HFFc6 (cell line): ENCODE data around the gene PKN1. TPM values are rescaled to one million over a fixed set of nuclear protein-coding genes. Genes with fewer than 3 reads are reported as not detected.

ENCODE experiments used
- DNase-seq: peaks from one replicate; pipeline ENCODE4 v3.0.0-alpha.2; 2018
- H3K27ac Mint-ChIP-seq: 2 replicates; pipeline ENCODE4 v1.8.0; 2020; ENCODE audit warnings: mild to moderate bottlenecking, mixed read lengths
- H3K27me3 Mint-ChIP-seq: 2 replicates; pipeline ENCODE4 v1.8.0; 2021; ENCODE audit warnings: mild to moderate bottlenecking, moderate library complexity, mixed read lengths; ENCODE audit not compliant: insufficient read depth
- H3K36me3 Mint-ChIP-seq: 2 replicates; pipeline ENCODE4 v1.8.0; 2021; ENCODE audit warnings: low read depth, mixed read lengths
- H3K4me1 Mint-ChIP-seq: 2 replicates; pipeline ENCODE4 v1.8.0; 2020; ENCODE audit warnings: low read depth, mixed read lengths
- H3K4me3 Mint-ChIP-seq: 2 replicates; pipeline ENCODE4 v1.8.0; 2020; ENCODE audit warnings: mild to moderate bottlenecking, moderate library complexity, mixed read lengths
- H3K9me3 Mint-ChIP-seq: 2 replicates; pipeline ENCODE4 v1.8.0; 2020; ENCODE audit warnings: mild to moderate bottlenecking, mixed read lengths
- CTCF ChIP-seq: fragments of 200-600 bp; sonication (generic); IDR thresholded peaks from 2 replicates; pipeline ENCODE4 v1.5.0; 2021; ENCODE audit warnings: antibody characterized with exemption, mild to moderate bottlenecking
- total RNA-seq, 6 experiments: library from RNA; stranded (reverse); fragmentation: NEBNext Ultra II Directional; extraction: Animal tissue kit (Norgen Biotek cat#: 25700); gene quantifications; 2 replicates in 1 of 6; 3 replicates in 5 of 6; pipeline ENCODE4 v1.2.3, GENCODE V29; 2021

Gene PKN1
- total RNA-seq, 6 experiments from 2014 or later: 132 to 173 (median 149) TPM

GRCh38 chr19:14428882-14429416, 4.2 kb upstream of the PKN1 start:
- peaks cover 5% of the 10 kb centered on the region for H3K27me3 Mint-ChIP-seq
- H3K4me3 Mint-ChIP-seq: no peak overlapping the region
- no peak for TF ChIP-seq CTCF
- DNase-seq: no peak
- no peak overlapping the region for H3K27ac Mint-ChIP-seq
- peaks cover 5% of the 10 kb centered on the region for H3K4me1 Mint-ChIP-seq
- no peaks in the 10 kb centered on the region for H3K36me3 Mint-ChIP-seq
- H3K9me3 Mint-ChIP-seq: no peaks in the 10 kb centered on the region

GRCh38 chr19:14430712-14431111, 2.4 kb upstream of the PKN1 start:
- no peak for DNase-seq
- no peak overlapping the region for H3K4me3 Mint-ChIP-seq

GRCh38 chr19:14433554-14434501, 722 bp downstream of the PKN1 start:
- TF ChIP-seq CTCF: 0 out of 2 replicates have a peak, but pooled peaks have one; percentile 17
- Mint-ChIP-seq H3K27ac (peak overlapping the region; percentile 76), H3K4me1 (peaks cover 20% of the 10 kb centered on the region), H3K4me3 (peak overlapping the region; percentile 76), H3K36me3 (no peaks in the 10 kb centered on the region), H3K9me3 (no peaks in the 10 kb centered on the region), H3K27me3 (no peaks in the 10 kb centered on the region)
- no peak for DNase-seq

More at GRCh38 chr19:14430712-14431111, 2.4 kb upstream of the PKN1 start:
- Mint-ChIP-seq H3K36me3 (no peaks in the 10 kb centered on the region), H3K27me3 (peaks cover 5% of the 10 kb centered on the region), H3K4me1 (peaks cover 20% of the 10 kb centered on the region), H3K9me3 (no peaks in the 10 kb centered on the region), H3K27ac (no peak overlapping the region)
- TF ChIP-seq CTCF: no peak

GRCh38 chr19:14434543-14435319, 1.6 kb downstream of the PKN1 start:
- H3K9me3 Mint-ChIP-seq: no peaks in the 10 kb centered on the region
- TF ChIP-seq CTCF: no peak
- H3K27me3 Mint-ChIP-seq: peaks cover 2% of the 10 kb centered on the region; the same call in 1 of the 2 replicates
- peak overlapping the region; percentile 76 for H3K4me3 Mint-ChIP-seq
- H3K4me1 Mint-ChIP-seq: peaks cover 27% of the 10 kb centered on the region
- peak overlapping the region; percentile 76 for H3K27ac Mint-ChIP-seq
- H3K36me3 Mint-ChIP-seq: no peaks in the 10 kb centered on the region
- peak; percentile 54 for DNase-seq

GRCh38 chr19:14435320-14436050, 2.4 kb downstream of the PKN1 start:
- no peak for DNase-seq
- Mint-ChIP-seq H3K36me3 (no peaks in the 10 kb centered on the region), H3K4me1 (peaks cover 34% of the 10 kb centered on the region), H3K27ac (peak overlapping the region; percentile 76), H3K4me3 (peak overlapping the region; percentile 76), H3K9me3 (no peaks in the 10 kb centered on the region), H3K27me3 (peaks cover 2% of the 10 kb centered on the region; the same call in 1 of the 2 replicates)
- TF ChIP-seq CTCF: no peak
